Stomach smooth muscle (tissue), 2 donors: ENCODE data around the gene AQP1.
A peak's percentile ranks its signal among the peaks of the same experiment; 100 is the strongest.

Experiments used
- H3K27ac ChIP-seq: one replicate; pipeline ENCODE4 v1.7.0; 2013; ENCODE audit warnings: mild to moderate bottlenecking, low read length, inconsistent platforms
- H3K27me3 ChIP-seq, 2 donors: one replicate each; pipeline ENCODE4 v1.7.0; 2013; ENCODE audit warnings: low read length in 2 of 2; ENCODE audit not compliant: insufficient read depth in 2 of 2, control insufficient read depth in 1 of 2
- H3K36me3 ChIP-seq, 2 donors: one replicate each; pipeline ENCODE4 v1.7.0; 2013; ENCODE audit warnings: low read length in 2 of 2; ENCODE audit not compliant: control insufficient read depth in 2 of 2, insufficient read depth in 2 of 2
- H3K4me1 ChIP-seq: one replicate; pipeline ENCODE4 v1.7.0; 2013; ENCODE audit warnings: low read length; ENCODE audit not compliant: control insufficient read depth, insufficient read depth
- H3K4me3 ChIP-seq, 2 donors: one replicate each; pipeline ENCODE4 v1.7.0; 2013; ENCODE audit warnings: low read length in 2 of 2
- H3K9ac ChIP-seq, 2 donors: one replicate each; pipeline ENCODE4 v1.7.0; 2013; ENCODE audit warnings: low read length in 2 of 2, mild to moderate bottlenecking in 1 of 2
- H3K9me3 ChIP-seq, 2 donors: one replicate each; pipeline ENCODE4 v1.7.0; 2013; ENCODE audit warnings: low read length in 2 of 2; ENCODE audit not compliant: control insufficient read depth in 2 of 2
- donor health status: healthy.
- donor health status: Pancreatic carcinoma.

The AQP1 gene

GRCh38 chr7:30911561-30911969 lies at the start of gene AQP1:
Gene AQP1, plus strand, starts transcription at chr7:30911853. Its CDS starts 57 bp downstream, at chr7:30911910.
- no peaks in the 10 kb centered on the region for H3K36me3 ChIP-seq
- no peaks in the 10 kb centered on the region for H3K9me3 ChIP-seq
- H3K4me1 ChIP-seq, result peaks cover 81% of the 10 kb centered on the region
- H3K27me3 ChIP-seq, result no peaks in the 10 kb centered on the region
- peak within 1 kb of the TSS; percentile 51 to 80 for H3K9ac ChIP-seq
- H3K4me3 ChIP-seq, result peak within 1 kb of the TSS; percentile 91 to 94
- H3K27ac ChIP-seq, result peak within 1 kb of the TSS; percentile 91

DNA sequence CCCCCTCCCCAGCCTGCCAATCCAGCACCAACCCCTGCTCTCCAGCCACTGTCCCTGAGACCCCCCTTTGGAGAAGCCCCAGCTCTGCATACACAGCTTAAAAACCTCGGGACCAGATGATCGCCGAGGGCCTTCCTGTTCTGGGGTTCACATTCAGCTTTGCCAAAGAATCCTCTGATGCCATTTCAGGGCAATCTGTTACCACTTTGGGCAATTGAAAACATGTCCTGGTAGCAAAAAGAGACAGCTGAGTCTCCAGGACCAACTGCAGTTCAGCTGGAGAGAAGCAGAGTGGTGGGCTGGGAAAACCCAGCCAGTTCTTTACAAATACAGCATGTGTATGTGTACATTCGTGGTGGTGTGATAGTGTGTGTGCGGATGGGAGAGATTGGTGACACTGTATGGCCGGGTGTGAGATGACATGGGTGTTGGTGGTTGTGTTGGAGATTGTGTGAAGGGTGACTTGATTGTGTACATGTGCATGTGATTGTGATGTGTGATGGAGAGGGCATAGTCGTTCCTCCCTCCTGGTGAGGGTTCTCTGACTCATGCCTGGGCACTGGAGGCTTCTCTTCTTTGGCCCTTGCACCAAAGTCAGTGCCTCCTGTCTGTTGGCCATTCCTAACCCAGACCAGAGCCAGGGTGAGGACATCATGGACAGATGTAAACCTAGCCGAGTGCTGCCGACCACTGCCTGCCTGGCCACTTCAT lies 48.5 kb upstream of the AQP1 start:
- Histone ChIP-seq H3K4me3 (no peak overlapping the region), H3K36me3 (peaks cover 16 to 25% of the 10 kb centered on the region in 2 donors), H3K27me3 (no peaks in the 10 kb centered on the region), H3K9ac (no peak overlapping the region), H3K9me3 (no peaks in the 10 kb centered on the region), H3K4me1 (peaks cover 33% of the 10 kb centered on the region), H3K27ac (peak overlapping the region; percentile 53)

DNA sequence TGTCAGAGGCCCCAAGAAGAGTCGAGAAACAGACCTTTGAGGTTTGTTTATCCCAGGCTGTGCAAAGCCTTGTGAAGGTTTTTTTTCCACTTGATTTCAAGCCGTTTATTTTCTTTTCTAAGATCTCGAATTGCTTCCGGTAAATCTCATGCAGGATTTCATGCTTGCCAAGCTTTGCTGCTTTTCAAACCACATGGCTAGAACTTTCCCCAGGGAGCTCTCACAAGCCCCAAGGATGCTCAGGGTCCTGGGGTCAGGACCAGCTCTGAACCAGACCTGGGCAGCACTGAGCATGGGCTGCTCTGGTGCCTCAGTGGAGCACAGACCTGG lies 48.0 kb upstream of the AQP1 start:
- peaks cover 33% of the 10 kb centered on the region for H3K4me1 ChIP-seq
- H3K4me3 ChIP-seq, result no peak overlapping the region
- no peak overlapping the region for H3K9ac ChIP-seq
- H3K36me3 ChIP-seq, result peaks cover 16 to 21% of the 10 kb centered on the region in 2 donors
- H3K27me3 ChIP-seq, result no peaks in the 10 kb centered on the region
- peak overlapping the region; percentile 53 for H3K27ac ChIP-seq
- H3K9me3 ChIP-seq, result no peaks in the 10 kb centered on the region

DNA sequence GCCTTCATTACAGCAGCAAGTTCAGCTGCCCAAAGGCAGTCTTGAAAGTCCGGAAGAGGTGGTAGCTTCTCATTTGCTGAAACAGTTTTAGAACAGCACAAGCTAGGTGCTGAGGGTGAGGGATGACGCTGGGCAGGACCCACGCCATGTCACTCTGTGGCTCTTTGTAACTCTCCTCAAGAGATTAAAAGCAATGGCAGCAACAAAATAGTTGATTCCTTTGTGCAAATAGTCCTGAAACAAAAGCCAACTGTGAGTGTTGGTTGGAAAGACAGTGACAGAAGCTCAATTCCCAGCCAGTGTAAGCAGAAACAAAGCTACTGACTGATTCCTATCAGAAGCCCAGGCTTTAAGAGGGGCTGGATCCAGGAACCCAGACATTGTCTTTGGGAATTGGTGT lies 47.6 kb upstream of the AQP1 start:
- H3K4me3 ChIP-seq, result no peak overlapping the region
- peaks cover 16 to 18% of the 10 kb centered on the region in 2 donors for H3K36me3 ChIP-seq
- H3K9me3 ChIP-seq, result no peaks in the 10 kb centered on the region
- H3K27me3 ChIP-seq, result no peaks in the 10 kb centered on the region
- H3K27ac ChIP-seq, result no peak overlapping the region
- peaks cover 35% of the 10 kb centered on the region for H3K4me1 ChIP-seq
- no peak overlapping the region for H3K9ac ChIP-seq

DNA sequence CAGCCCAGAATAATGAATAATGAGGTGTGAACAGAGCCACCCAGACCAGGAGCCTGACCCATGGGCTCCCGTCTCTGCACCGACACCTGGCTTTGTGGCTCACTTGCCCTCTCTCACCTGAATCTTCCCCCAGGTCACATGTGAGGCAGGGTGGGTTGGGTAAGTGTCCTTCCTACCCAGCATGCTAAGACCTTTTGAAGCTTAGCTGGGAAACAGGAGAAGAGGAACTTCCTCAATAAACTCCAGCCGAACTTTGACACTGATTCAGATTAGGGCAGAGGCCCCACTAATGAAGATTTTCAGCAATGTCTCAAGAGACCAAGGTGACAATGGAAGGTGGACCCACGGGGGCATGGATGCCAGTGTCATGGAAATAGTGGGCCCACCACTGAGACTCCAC lies 46.6 kb upstream of the AQP1 start:
- Histone ChIP-seq H3K36me3 (peaks cover 11 to 14% of the 10 kb centered on the region in 2 donors), H3K9ac (no peak overlapping the region), H3K27me3 (no peaks in the 10 kb centered on the region), H3K9me3 (no peaks in the 10 kb centered on the region), H3K27ac (no peak overlapping the region), H3K4me3 (no peak overlapping the region), H3K4me1 (peaks cover 36% of the 10 kb centered on the region)

DNA sequence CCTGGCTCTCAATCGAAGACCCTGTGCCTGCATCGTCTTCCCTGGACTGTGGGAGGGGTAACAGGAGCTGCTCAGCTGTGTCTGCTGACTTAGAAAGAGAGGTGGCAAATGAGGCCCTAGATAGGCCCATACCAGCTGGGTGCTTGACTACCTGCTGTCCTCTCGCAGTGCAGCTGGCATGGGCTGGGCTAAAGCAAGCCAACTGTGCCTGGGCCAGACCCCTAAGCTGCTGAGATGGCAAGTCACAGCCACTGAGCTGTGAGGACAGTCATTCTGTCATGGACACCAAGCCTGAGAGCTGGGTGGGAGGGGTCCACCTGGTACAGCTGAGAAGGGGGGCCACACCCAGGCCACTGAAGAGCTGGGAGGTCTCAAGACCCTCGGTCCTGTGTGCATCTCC lies 45.8 kb upstream of the AQP1 start:
- no peak overlapping the region for H3K9ac ChIP-seq
- no peak overlapping the region for H3K27ac ChIP-seq
- H3K4me3 ChIP-seq, result no peak overlapping the region
- H3K4me1 ChIP-seq, result peaks cover 38% of the 10 kb centered on the region
- H3K27me3 ChIP-seq, result no peaks in the 10 kb centered on the region
- no peaks in the 10 kb centered on the region for H3K9me3 ChIP-seq
- peaks cover 8 to 12% of the 10 kb centered on the region in 2 donors for H3K36me3 ChIP-seq

DNA sequence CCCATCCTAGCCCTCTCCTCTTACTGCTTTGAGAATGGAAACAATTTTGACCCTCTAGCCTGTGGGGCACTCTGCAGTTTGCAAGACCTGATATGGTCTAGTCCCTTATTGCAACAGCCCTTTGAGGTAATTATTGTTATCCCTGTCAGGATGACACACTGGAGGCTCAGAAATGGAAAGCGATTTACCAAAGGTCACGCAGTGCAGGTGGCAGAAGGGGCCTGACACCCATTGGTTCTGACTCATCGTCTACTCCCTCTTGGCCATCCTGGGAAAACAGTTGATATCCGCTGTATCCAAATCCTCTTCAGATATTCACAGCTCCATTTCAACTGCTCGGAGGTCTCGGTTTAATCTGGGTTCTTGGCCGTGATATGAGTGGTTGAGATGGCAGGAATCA lies 44.7 kb upstream of the AQP1 start:
- Histone ChIP-seq H3K9ac (no peak overlapping the region), H3K4me3 (no peak overlapping the region), H3K36me3 (peaks cover 4 to 14% of the 10 kb centered on the region in 2 donors), H3K9me3 (no peaks in the 10 kb centered on the region), H3K27ac (no peak overlapping the region), H3K27me3 (no peaks in the 10 kb centered on the region), H3K4me1 (peaks cover 34% of the 10 kb centered on the region)

DNA sequence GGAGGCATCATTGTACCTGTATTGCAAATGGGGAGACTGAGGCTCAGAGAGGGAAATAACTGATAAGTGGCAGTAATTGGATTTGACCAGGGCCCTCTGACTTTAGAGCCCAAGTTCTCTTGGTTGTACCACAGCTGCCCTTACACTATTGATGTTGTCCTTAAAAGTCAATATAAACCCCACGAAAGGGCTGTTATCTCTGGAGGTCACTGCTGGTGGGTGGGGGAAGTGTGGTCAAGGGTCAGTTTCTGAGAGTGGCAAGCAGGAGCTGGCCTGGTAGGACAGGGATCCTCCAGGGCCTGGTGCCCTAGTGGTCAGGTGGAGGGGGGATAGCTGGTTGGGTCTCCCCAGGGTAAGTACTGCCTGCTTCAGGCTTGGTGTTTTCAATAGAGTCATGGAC lies 44.2 kb upstream of the AQP1 start:
- H3K9me3 ChIP-seq, result no peaks in the 10 kb centered on the region
- peaks cover 6 to 16% of the 10 kb centered on the region in 2 donors for H3K36me3 ChIP-seq
- H3K27me3 ChIP-seq, result no peaks in the 10 kb centered on the region
- H3K4me3 ChIP-seq, result no peak overlapping the region
- H3K9ac ChIP-seq, result no peak overlapping the region
- H3K27ac ChIP-seq, result no peak overlapping the region
- peaks cover 33% of the 10 kb centered on the region for H3K4me1 ChIP-seq

DNA sequence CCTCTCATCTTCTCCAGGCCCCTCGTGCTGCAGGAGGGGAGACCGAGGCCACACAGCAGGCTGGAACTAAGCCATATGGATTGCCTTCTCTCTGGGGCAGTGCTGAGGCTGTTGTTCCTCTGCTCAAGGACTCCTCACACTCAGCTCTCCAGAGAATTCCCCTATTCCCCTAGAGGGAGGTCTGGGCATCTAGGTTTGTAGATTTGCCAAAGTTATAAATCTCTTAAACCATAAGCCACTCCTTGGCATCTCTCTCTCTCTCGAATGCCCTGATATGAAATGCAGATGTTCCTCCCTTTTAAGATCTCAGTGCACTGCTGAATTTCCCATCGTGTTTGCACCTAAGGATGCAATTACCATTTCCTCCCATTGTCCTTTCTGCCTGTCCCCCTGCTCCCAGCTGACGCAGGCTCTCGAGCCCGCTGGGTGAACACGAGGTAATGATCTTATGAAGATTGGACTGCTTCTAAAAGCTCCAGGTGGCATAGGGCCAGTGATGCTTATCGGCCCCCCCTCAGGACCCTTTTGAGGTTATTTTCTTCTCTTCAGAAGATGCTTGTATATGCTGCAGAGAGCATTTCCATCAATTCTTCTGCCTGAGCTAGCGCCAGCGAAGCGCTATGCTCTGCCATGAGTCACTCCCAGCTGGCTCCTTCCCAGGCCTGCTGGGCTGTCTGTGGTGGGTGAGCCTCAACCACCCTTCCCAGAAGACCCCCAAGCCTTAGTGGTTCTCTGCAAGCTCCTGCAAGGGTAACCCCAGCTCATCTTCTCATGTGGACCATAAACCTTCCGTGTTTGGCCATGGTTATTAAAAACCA lies 41.6 kb upstream of the AQP1 start:
- peaks cover 21 to 37% of the 10 kb centered on the region in 2 donors for H3K36me3 ChIP-seq
- peaks cover 17% of the 10 kb centered on the region for H3K4me1 ChIP-seq
- no peak overlapping the region for H3K27ac ChIP-seq

DNA sequence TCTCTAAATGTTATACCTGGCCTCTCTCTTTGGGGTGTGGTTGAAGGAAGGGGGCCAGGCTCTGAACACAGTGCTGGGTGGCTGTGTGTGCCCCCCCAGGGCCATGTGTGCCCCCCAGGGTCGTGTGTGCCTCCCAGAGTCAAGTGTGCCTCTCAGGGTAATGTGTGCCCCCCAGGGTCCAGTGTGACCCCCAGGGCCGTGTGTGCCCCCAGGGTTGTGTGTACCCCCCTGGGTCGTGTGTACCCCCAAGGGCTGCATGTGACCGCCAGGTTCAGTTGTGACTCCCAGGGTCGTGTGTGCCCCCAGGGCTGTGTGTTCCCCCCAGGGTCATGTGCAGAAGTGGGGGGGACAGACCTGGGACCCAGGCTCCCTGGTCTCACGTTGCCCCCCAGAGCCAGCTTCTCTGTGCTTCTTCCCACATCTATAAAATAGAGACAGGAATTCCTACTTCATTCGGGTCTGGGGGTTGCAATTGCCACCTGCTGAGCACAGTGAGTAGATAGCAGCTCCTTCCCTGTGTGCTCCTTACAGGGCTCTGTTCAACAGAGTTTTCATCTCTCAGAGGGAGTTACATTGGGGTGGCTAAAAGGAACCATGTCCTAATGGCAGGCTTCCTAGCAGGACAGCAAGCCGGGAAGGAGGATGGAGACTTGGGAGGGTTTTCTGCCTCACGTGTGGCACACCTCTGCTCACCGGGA lies 40.7 kb upstream of the AQP1 start:
- no peak overlapping the region for H3K4me3 ChIP-seq
- H3K9me3 ChIP-seq, result peaks cover 0 to 3% of the 10 kb centered on the region in 2 donors
- H3K9ac ChIP-seq, result no peak overlapping the region
- peaks cover 28 to 47% of the 10 kb centered on the region in 2 donors for H3K36me3 ChIP-seq
- no peaks in the 10 kb centered on the region for H3K27me3 ChIP-seq
- no peak overlapping the region for H3K27ac ChIP-seq
- H3K4me1 ChIP-seq, result peaks cover 17% of the 10 kb centered on the region

More for the DNA sequence above, 41.6 kb upstream of the AQP1 start:
- H3K4me3 ChIP-seq, result no peak overlapping the region
- peaks cover 0 to 3% of the 10 kb centered on the region in 2 donors for H3K9me3 ChIP-seq
- H3K9ac ChIP-seq, result no peak overlapping the region
- no peaks in the 10 kb centered on the region for H3K27me3 ChIP-seq
